Measurements from ENCODE around the gene HOXD3. TPM values are rescaled to one million over a fixed set of nuclear protein-coding genes. Genes with fewer than 3 reads are reported as not detected.

HOXD3 gene
- total RNA-seq, 6 donors from 2014 or later: 0.49 to 0.57 (median 0.49) TPM; not detected in 3

DNA sequence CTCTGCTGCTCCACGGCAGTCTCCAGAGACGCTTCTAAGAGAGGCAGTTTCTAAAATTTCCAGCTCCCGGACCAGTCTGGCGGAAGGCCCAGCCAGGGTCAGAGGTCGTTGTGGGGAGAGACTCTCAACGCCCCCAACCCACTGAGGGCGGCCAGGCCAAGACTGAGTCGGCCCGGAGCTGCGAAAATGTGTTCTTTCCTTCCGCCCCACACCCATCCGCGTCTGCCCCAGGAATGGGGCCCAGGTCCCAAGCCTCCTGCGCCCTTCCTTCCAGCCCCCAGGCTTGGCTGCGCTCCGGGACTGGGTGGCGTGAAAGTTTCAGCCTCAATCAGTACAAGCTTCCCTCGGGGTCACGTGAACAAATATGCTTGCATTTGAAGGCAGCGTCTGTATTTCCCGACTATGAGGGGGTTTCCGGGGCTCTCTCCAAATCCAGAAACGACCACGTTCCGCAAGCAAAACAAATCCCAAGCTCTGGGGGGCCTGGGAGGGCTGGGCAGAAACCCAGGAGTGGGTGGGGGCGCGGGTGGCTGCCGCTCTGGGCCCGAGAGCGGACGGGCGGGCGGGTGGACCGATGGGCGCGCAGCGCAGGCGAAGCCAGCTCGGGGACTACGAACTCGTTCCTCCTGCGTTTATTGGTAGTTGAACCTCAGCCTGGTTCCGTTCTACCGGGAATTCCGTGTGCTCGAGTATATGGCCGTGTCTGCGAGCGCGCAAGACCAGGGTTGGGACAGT is 3.3 kb downstream of the HOXD3 start:
- no peak for TF ChIP-seq EP300 (IDR thresholded peaks at IDR 0.05)
- TF ChIP-seq, protein P1, sequence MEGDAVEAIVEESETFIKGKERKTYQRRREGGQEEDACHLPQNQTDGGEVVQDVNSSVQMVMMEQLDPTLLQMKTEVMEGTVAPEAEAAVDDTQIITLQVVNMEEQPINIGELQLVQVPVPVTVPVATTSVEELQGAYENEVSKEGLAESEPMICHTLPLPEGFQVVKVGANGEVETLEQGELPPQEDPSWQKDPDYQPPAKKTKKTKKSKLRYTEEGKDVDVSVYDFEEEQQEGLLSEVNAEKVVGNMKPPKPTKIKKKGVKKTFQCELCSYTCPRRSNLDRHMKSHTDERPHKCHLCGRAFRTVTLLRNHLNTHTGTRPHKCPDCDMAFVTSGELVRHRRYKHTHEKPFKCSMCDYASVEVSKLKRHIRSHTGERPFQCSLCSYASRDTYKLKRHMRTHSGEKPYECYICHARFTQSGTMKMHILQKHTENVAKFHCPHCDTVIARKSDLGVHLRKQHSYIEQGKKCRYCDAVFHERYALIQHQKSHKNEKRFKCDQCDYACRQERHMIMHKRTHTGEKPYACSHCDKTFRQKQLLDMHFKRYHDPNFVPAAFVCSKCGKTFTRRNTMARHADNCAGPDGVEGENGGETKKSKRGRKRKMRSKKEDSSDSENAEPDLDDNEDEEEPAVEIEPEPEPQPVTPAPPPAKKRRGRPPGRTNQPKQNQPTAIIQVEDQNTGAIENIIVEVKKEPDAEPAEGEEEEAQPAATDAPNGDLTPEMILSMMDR (IDR thresholded peaks at IDR 0.05): no peak
- TF ChIP-seq POLR2A (IDR thresholded peaks at IDR 0.05): no peak
- no peak for TF ChIP-seq POLR2AphosphoS5 (IDR thresholded peaks at IDR 0.05)
- ATAC-seq (ENCODE audit: low FRiP score in 2 of 2): peak in 1 of 2 donors; percentile 5
- peak in 1 of 2 donors; percentile 61 for DNase-seq
- 10 to 12% methylated on average over 12 to 41 of the region's 50 CpGs for WGBS, 2 donors
- H3K4me3 ChIP-seq: no peak overlapping the region
- H3K27me3 ChIP-seq: peaks cover 0 to 92% (median 51%) of the 10 kb centered on the region in 4 donors
- no peaks in the 10 kb centered on the region for H3K9me3 ChIP-seq
- peaks cover 8 to 46% (median 25%) of the 10 kb centered on the region in 4 donors for H3K4me1 ChIP-seq
- no peaks in the 10 kb centered on the region for H3K36me3 ChIP-seq
- no peak overlapping the region for H3K27ac ChIP-seq

GRCh38 chr2:176160986-176161824 is 4.1 kb downstream of the HOXD3 start:
- H3K36me3 ChIP-seq: no peaks in the 10 kb centered on the region
- H3K4me1 ChIP-seq: peaks cover 8 to 46% (median 25%) of the 10 kb centered on the region in 4 donors
- no peak for TF ChIP-seq POLR2AphosphoS5 (IDR thresholded peaks at IDR 0.05)
- TF ChIP-seq POLR2A (IDR thresholded peaks at IDR 0.05): no peak
- TF ChIP-seq, protein P1 (IDR thresholded peaks at IDR 0.05): no peak
- no peak for TF ChIP-seq EP300 (IDR thresholded peaks at IDR 0.05)
- ATAC-seq (ENCODE audit: low FRiP score in 2 of 2): no peak
- H3K4me3 ChIP-seq: no peak overlapping the region
- no peak for DNase-seq
- no peaks in the 10 kb centered on the region for H3K9me3 ChIP-seq
- WGBS, 2 donors: 11 to 14% methylated on average over 20 to 22 of the region's 22 CpGs
- peaks cover 0 to 90% (median 52%) of the 10 kb centered on the region in 4 donors for H3K27me3 ChIP-seq
- no peak overlapping the region for H3K27ac ChIP-seq

GRCh38 chr2:176161825-176162626 is 4.9 kb downstream of the HOXD3 start:
- ATAC-seq (ENCODE audit: low FRiP score in 2 of 2) (no peak), DNase-seq (no peak)
- H3K4me1 ChIP-seq: peaks cover 8 to 42% (median 25%) of the 10 kb centered on the region in 4 donors
- H3K36me3 ChIP-seq: no peaks in the 10 kb centered on the region
- no peaks in the 10 kb centered on the region for H3K9me3 ChIP-seq
- WGBS, 2 donors: 6 to 8% methylated on average over 17 to 22 of the region's 22 CpGs
- H3K4me3 ChIP-seq: no peak overlapping the region
- H3K27me3 ChIP-seq: peaks cover 0 to 82% (median 45%) of the 10 kb centered on the region in 4 donors
- no peak for TF ChIP-seq EP300 (IDR thresholded peaks at IDR 0.05)
- H3K27ac ChIP-seq: no peak overlapping the region

GRCh38 chr2:176162911-176163671 is 6.0 kb downstream of the HOXD3 start:
- no peak overlapping the region for H3K27ac ChIP-seq
- peaks cover 8 to 31% (median 18%) of the 10 kb centered on the region in 4 donors for H3K4me1 ChIP-seq
- H3K36me3 ChIP-seq: no peaks in the 10 kb centered on the region
- no peak overlapping the region for H3K4me3 ChIP-seq
- DNase-seq (no peak), ATAC-seq (ENCODE audit: low FRiP score in 2 of 2) (no peak)
- H3K27me3 ChIP-seq: peaks cover 0 to 72% (median 38%) of the 10 kb centered on the region in 4 donors
- WGBS, 2 donors: 14 to 18% methylated on average over 11 to 29 of the region's 29 CpGs
- TF ChIP-seq POLR2A (IDR thresholded peaks at IDR 0.05): no peak
- TF ChIP-seq POLR2AphosphoS5 (IDR thresholded peaks at IDR 0.05): no peak
- TF ChIP-seq EP300 (IDR thresholded peaks at IDR 0.05): no peak
- TF ChIP-seq, protein P1 (IDR thresholded peaks at IDR 0.05): no peak
- H3K9me3 ChIP-seq: no peaks in the 10 kb centered on the region

Data from upper lobe of left lung (tissue), 6 donors.